HepG2 (cell line): ENCODE data around the gene SLC35B2. TPM values are rescaled to one million over a fixed set of nuclear protein-coding genes. Genes with fewer than 3 reads are reported as not detected.

Experiments used
- ASH2L ChIP-seq: fragments of 300-600, 200-600 bp; sonication (generic); IDR thresholded peaks from 2 replicates; pipeline ENCODE4 v1.7.0; 2017; ENCODE audit warnings: low read depth, mild to moderate bottlenecking, moderate library complexity, mixed read lengths, low read length; ENCODE audit not compliant: insufficient read length
- CENPBD1 ChIP-seq: sonication (generic); formaldehyde crosslinking; IDR thresholded peaks from 2 replicates; pipeline ENCODE4 v1.8.0; 2022; ENCODE audit warnings: missing genetic modification reagents, low read depth, mild to moderate bottlenecking, borderline replicate concordance
- EP300 ChIP-seq, 3 experiments: sonication (generic) in 1 of 3; formaldehyde crosslinking in 1 of 3; IDR thresholded peaks; 2 replicates each; pipeline versions ENCODE4 v1.5.1 to v1.6.1; 2011 to 2020; ENCODE audit warnings: low read depth in 2 of 3, low read length in 2 of 3, borderline replicate concordance in 1 of 3, improper control_type of control experiment in 1 of 3, mild to moderate bottlenecking in 1 of 3, missing genetic modification reagents in 1 of 3, moderate library complexity in 1 of 3
- ETV6 ChIP-seq: sonication (generic); formaldehyde crosslinking; conservative IDR thresholded peaks from 2 replicates; pipeline ENCODE4 v1.4.0; 2020; ENCODE audit warnings: missing genetic modification reagents
- FOXA3 ChIP-seq: IDR thresholded peaks from 2 replicates; pipeline ENCODE4 v1.6.1; 2016; ENCODE audit warnings: missing genetic modification reagents, missing compliant biosample characterization
- LBX2 ChIP-seq: sonication (generic); formaldehyde crosslinking; IDR thresholded peaks from 2 replicates; pipeline ENCODE4 v1.5.0; 2020; ENCODE audit warnings: missing genetic modification reagents, mild to moderate bottlenecking, borderline replicate concordance
- MTF2 ChIP-seq: sonication (generic); formaldehyde crosslinking; IDR thresholded peaks from 2 replicates; pipeline ENCODE4 v1.5.0; 2020; ENCODE audit warnings: missing genetic modification reagents, borderline replicate concordance
- NFATC3 ChIP-seq: sonication (generic); formaldehyde crosslinking; IDR thresholded peaks from 2 replicates; pipeline ENCODE4 v1.5.1; 2020; ENCODE audit warnings: mild to moderate bottlenecking, missing genetic modification reagents
- NR2C2 ChIP-seq: sonication (generic); formaldehyde crosslinking; IDR thresholded peaks from 2 replicates; pipeline ENCODE4 v1.4.0; 2020; ENCODE audit warnings: missing genetic modification reagents, mild to moderate bottlenecking, moderate library complexity, borderline replicate concordance
- RBFOX2 ChIP-seq: fragments of 200-400 bp; formaldehyde crosslinking; IDR thresholded peaks from 2 replicates; pipeline ENCODE4 v1.6.1; 2017; ENCODE audit warnings: low read depth, mild to moderate bottlenecking, low read length
- SKIL ChIP-seq: sonication (generic); formaldehyde crosslinking; IDR thresholded peaks from 2 replicates; pipeline ENCODE4 v1.8.0; 2022; ENCODE audit warnings: missing genetic modification reagents, mild to moderate bottlenecking, moderate library complexity, borderline replicate concordance
- SP5 ChIP-seq: IDR thresholded peaks from 2 replicates; pipeline ENCODE4 v1.6.1; 2016; ENCODE audit warnings: low read depth, borderline replicate concordance
- TCF7L2 ChIP-seq: IDR thresholded peaks from 2 replicates; pipeline ENCODE4 v1.6.1; 2011; ENCODE audit warnings: mild to moderate bottlenecking, low read depth, low read length, moderate library complexity
- TGIF2 ChIP-seq: IDR thresholded peaks from 2 replicates; pipeline ENCODE4 v1.6.1; 2016; ENCODE audit warnings: control low read depth, missing compliant biosample characterization
- TRAFD1 ChIP-seq: sonication (generic); formaldehyde crosslinking; IDR thresholded peaks from 2 replicates; pipeline ENCODE4 v1.5.1; 2020; ENCODE audit warnings: missing genetic modification reagents, mild to moderate bottlenecking, borderline replicate concordance
- ZBTB14 ChIP-seq: sonication (generic); formaldehyde crosslinking; IDR thresholded peaks from 2 replicates; pipeline ENCODE4 v1.4.0; 2020; ENCODE audit warnings: missing genetic modification reagents
- ZMYM3 ChIP-seq: sonication (generic); formaldehyde crosslinking; IDR thresholded peaks from 2 replicates; pipeline ENCODE4 v1.5.1; 2020; ENCODE audit warnings: mild to moderate bottlenecking, missing genetic modification reagents
- ZNF256 ChIP-seq: sonication (generic); formaldehyde crosslinking; conservative IDR thresholded peaks from 2 replicates; pipeline ENCODE4 v1.4.0; 2020; ENCODE audit warnings: missing genetic modification reagents
- ZNF274 ChIP-seq: sonication (generic); formaldehyde crosslinking; IDR thresholded peaks from 2 replicates; pipeline ENCODE4 v1.5.1; 2020; ENCODE audit warnings: mild to moderate bottlenecking, missing genetic modification reagents
- ZNF576 ChIP-seq: sonication (generic); formaldehyde crosslinking; IDR thresholded peaks from 2 replicates; pipeline ENCODE4 v1.4.0; 2020; ENCODE audit warnings: mild to moderate bottlenecking, missing genetic modification reagents
- ZNF775 ChIP-seq: sonication (generic); formaldehyde crosslinking; IDR thresholded peaks from 2 replicates; pipeline ENCODE4 v1.4.0; 2020; ENCODE audit warnings: missing genetic modification reagents, mild to moderate bottlenecking, moderate library complexity, borderline replicate concordance
- polyA plus RNA-seq, 8 experiments: library from polyadenylated mRNA; depleted of rRNA in 3 of 8; stranded (reverse) in 7 of 8; unstranded in 1 of 8; fragments of >200 nt; fragmentation: Illumina TruSeq in 4 of 8; extraction: Trizol in 4 of 8; gene quantifications; 2 replicates each; pipeline versions ENCODE4 v1.2.1 to v1.2.3, GENCODE V29; 2011 to 2016; ENCODE audit warnings: low read depth in 4 of 8, missing spikeins in 1 of 8, mixed read lengths in 1 of 8; ENCODE audit not compliant: insufficient read depth in 1 of 8
- total RNA-seq, 5 experiments: library from RNA; depleted of rRNA; stranded (reverse); fragments of >200 nt; fragmentation: Illumina TruSeq; extraction: Trizol; gene quantifications; 2 replicates each; pipeline ENCODE4 v1.2.3, GENCODE V29; 2016; ENCODE audit warnings: low read depth in 1 of 5

The SLC35B2 gene
- total and polyA plus RNA-seq, 2 of the 13 experiments (the other 11 are each of a cell fraction or from before 2014, with no cell fraction given), result 61.1 to 148 TPM

GRCh38 chr6:44245912-44246662, 11.2 kb downstream of the SLC35B2 start (continued):
- TF ChIP-seq SKIL (CRISPR knock-in tag) (peak; percentile 86), CENPBD1 (no peak), TCF7L2 (no peak), EP300 (IDR thresholded peaks at IDR 0.05; ENCODE audit: low read depth in 2 of 2, low read length in 2 of 2) (peak; percentile 59 to 85; a peak in 3 of 4 replicates), EP300 (CRISPR knock-in tag; IDR thresholded peaks at IDR 0.05; ENCODE audit: borderline replicate concordance) (no peak; the same call in 1 of the 2 replicates), NR2C2 (CRISPR knock-in tag) (0 out of 2 replicates have a peak, but pooled peaks have one; percentile 14), ZNF256 (CRISPR knock-in tag) (peak; percentile 89), NFATC3 (CRISPR knock-in tag) (peak; percentile 92; the same call in 1 of the 2 replicates), ZNF576 (CRISPR knock-in tag) (no peak), RBFOX2 (peak; percentile 77), SP5 (CRISPR knock-in tag) (peak; percentile 91), TRAFD1 (CRISPR knock-in tag) (no peak; the same call in 1 of the 2 replicates), MTF2 (CRISPR knock-in tag) (0 out of 2 replicates have a peak, but pooled peaks have one; percentile 4), FOXA3 (CRISPR knock-in tag) (peak; percentile 67), ASH2L (no peak), ZMYM3 (CRISPR knock-in tag) (peak; percentile 50; the same call in 1 of the 2 replicates), ZNF274 (CRISPR knock-in tag) (peak; percentile 98), ETV6 (CRISPR knock-in tag) (0 out of 2 replicates have a peak, but pooled peaks have one; percentile 78), ZBTB14 (CRISPR knock-in tag) (peak; percentile 9; the same call in 1 of the 2 replicates), LBX2 (CRISPR knock-in tag) (0 out of 2 replicates have a peak, but pooled peaks have one; percentile 5), TGIF2 (CRISPR knock-in tag) (peak; percentile 58; the same call in 1 of the 2 replicates), ZNF775 (CRISPR knock-in tag) (no peak)
